Ishikawa (cell line): ENCODE data around the gene XRCC4.

Source experiments
- CEBPB ChIP-seq: IDR thresholded peaks from 2 replicates; pipeline ENCODE4 v1.6.1; 2012
- CREB1 ChIP-seq: IDR thresholded peaks from 2 replicates; pipeline ENCODE4 v1.6.1; 2012; ENCODE audit warnings: low read depth
- EGR1 ChIP-seq: IDR thresholded peaks from 2 replicates; pipeline ENCODE4 v1.6.1; 2012
- EP300 ChIP-seq: IDR thresholded peaks from 2 replicates; pipeline ENCODE4 v1.6.1; 2012; ENCODE audit warnings: borderline replicate concordance
- FOXM1 ChIP-seq: IDR thresholded peaks from 2 replicates; pipeline ENCODE4 v1.6.1; 2012; ENCODE audit warnings: low read depth, borderline replicate concordance
- NFIC ChIP-seq: IDR thresholded peaks from 2 replicates; pipeline ENCODE4 v1.6.1; 2012
- RAD21 ChIP-seq: IDR thresholded peaks from 2 replicates; pipeline ENCODE4 v1.6.1; 2012; ENCODE audit warnings: low read depth
- TAF1 ChIP-seq: IDR thresholded peaks from 2 replicates; pipeline ENCODE4 v1.6.1; 2012; ENCODE audit warnings: low read depth, mild to moderate bottlenecking
- TCF12 ChIP-seq: IDR thresholded peaks from 2 replicates; pipeline ENCODE4 v1.6.1; 2012; ENCODE audit warnings: low read depth
- TEAD4 ChIP-seq: IDR thresholded peaks from 2 replicates; pipeline ENCODE4 v1.6.1; 2012
- YY1 ChIP-seq: IDR thresholded peaks from 2 replicates; pipeline ENCODE4 v1.6.1; 2012; ENCODE audit warnings: low read depth
- ZBTB7A ChIP-seq: IDR thresholded peaks from 2 replicates; pipeline ENCODE4 v1.6.1; 2012; ENCODE audit warnings: low read depth
- TF ChIP-seq, protein P1 (sequence below): IDR thresholded peaks from 2 replicates; pipeline ENCODE4 v1.6.1; 2012; ENCODE audit warnings: low read depth, mild to moderate bottlenecking
- TF ChIP-seq, protein P2 (sequence below): IDR thresholded peaks from 2 replicates; pipeline ENCODE4 v1.6.1; 2012
- TF ChIP-seq, protein P3 (sequence below): IDR thresholded peaks from 2 replicates; pipeline ENCODE4 v1.6.1; 2012

The XRCC4 gene

DNA sequence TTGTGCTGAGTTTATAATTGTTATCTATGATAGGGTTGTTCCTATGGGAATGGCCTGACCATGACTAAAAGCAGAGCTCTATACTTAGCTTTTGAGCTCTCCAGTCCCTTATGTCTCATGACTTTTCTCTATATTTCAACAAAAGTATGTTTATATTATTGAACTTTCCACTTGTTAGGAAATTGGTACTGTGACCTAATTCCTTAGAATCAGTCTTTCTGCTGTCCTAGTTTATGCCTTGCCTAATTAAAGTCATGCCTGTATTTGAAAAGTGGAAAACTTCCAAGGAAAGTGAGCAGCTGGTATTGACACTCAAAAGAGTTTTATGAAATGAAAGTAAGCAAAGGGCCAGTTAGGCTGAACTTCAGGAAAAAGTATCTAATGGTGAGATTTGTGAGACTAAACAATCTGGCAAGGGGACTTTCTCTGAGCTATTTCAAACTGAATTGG lies 68.6 kb downstream of the XRCC4 start:
- TF ChIP-seq YY1 (no peak), CEBPB (no peak), TCF12 (no peak), EGR1 (no peak), TAF1 (no peak), CREB1 (no peak), ZBTB7A (no peak), TEAD4 (no peak), RAD21 (no peak), FOXM1 (no peak), NFIC (no peak)
- TF ChIP-seq, protein P1, sequence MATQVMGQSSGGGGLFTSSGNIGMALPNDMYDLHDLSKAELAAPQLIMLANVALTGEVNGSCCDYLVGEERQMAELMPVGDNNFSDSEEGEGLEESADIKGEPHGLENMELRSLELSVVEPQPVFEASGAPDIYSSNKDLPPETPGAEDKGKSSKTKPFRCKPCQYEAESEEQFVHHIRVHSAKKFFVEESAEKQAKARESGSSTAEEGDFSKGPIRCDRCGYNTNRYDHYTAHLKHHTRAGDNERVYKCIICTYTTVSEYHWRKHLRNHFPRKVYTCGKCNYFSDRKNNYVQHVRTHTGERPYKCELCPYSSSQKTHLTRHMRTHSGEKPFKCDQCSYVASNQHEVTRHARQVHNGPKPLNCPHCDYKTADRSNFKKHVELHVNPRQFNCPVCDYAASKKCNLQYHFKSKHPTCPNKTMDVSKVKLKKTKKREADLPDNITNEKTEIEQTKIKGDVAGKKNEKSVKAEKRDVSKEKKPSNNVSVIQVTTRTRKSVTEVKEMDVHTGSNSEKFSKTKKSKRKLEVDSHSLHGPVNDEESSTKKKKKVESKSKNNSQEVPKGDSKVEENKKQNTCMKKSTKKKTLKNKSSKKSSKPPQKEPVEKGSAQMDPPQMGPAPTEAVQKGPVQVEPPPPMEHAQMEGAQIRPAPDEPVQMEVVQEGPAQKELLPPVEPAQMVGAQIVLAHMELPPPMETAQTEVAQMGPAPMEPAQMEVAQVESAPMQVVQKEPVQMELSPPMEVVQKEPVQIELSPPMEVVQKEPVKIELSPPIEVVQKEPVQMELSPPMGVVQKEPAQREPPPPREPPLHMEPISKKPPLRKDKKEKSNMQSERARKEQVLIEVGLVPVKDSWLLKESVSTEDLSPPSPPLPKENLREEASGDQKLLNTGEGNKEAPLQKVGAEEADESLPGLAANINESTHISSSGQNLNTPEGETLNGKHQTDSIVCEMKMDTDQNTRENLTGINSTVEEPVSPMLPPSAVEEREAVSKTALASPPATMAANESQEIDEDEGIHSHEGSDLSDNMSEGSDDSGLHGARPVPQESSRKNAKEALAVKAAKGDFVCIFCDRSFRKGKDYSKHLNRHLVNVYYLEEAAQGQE = no peak
- TF ChIP-seq, protein P2, sequence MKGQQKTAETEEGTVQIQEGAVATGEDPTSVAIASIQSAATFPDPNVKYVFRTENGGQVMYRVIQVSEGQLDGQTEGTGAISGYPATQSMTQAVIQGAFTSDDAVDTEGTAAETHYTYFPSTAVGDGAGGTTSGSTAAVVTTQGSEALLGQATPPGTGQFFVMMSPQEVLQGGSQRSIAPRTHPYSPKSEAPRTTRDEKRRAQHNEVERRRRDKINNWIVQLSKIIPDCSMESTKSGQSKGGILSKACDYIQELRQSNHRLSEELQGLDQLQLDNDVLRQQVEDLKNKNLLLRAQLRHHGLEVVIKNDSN = no peak
- TF ChIP-seq, protein P3, sequence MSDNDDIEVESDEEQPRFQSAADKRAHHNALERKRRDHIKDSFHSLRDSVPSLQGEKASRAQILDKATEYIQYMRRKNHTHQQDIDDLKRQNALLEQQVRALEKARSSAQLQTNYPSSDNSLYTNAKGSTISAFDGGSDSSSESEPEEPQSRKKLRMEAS = no peak

DNA sequence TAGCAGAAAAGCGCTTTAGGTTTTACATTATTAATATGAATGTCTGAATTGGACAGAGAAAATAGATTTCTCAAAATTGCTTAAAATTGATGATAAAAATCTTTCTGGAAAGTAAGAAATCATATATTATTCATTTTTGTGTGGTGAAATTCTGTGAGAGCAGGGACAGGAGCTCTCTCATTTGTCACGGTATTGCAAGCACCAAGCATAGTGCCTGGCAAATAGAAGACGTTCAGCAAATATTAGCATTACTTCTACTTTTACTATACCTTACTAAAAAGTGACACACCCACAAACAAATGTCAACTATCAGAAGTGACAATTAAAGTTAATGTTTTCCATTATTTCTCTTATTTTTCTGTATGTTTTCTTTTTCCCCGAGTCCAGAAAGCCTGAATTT lies 69.1 kb downstream of the XRCC4 start:
- no peak for TF ChIP-seq CEBPB
- no peak for TF ChIP-seq EP300
- no peak for TF ChIP-seq YY1
- TF ChIP-seq FOXM1 = no peak
- TF ChIP-seq TAF1 = no peak
- TF ChIP-seq, protein P2 = no peak
- no peak for TF ChIP-seq TEAD4
- TF ChIP-seq, protein P1 = no peak

DNA sequence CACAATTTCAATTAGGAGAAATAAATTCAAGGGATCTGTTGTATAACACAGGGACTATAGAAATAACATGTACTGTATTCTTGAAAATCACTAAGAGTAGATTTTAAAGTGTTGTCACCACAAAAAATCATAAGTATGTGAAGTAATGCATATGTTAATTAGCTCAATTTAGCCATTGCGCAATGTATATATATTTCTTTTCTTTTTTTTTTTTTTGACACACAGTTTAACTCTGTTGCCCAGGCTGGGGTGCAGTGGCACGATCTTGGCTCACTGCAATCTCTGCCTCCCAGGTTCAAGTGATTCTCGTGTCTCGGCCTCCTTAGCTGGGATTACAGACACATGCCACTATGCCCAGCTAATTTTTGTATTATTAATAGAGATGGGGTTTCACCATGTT lies 70.2 kb downstream of the XRCC4 start:
- TF ChIP-seq CEBPB = 0 out of 2 replicates have a peak, but pooled peaks have one; percentile 34
- TF ChIP-seq, protein P3 = no peak

DNA sequence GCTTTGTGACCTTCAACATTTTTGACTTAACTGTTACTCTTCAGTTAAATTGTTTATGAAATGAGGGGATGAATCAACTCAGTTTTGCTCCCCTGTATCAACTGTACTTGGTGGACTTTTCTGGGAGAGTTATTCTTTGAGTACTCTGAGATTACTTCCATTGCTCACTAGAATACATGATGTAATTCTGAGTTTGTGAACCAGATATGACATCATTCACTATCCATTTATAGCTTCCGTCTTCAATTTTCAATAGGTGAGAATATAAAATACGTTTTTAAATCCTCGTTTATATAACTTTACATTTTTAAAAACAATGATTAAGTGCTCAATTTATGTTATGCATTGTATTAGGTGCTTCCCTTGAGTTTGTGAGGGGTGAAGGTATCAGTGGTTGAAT lies 71.0 kb downstream of the XRCC4 start:
- TF ChIP-seq CEBPB (no peak), YY1 (no peak), ZBTB7A (no peak), TEAD4 (no peak), TCF12 (no peak), EGR1 (no peak), TAF1 (no peak), RAD21 (no peak), NFIC (no peak), FOXM1 (no peak), EP300 (no peak), CREB1 (no peak)
- TF ChIP-seq, protein P1 = no peak
- TF ChIP-seq, protein P2 = no peak
- TF ChIP-seq, protein P3 = no peak
